WERI-Rb-1 (cell line): ENCODE measurements around the gene HCN4.

Experiments
- DNase-seq: peaks from one replicate; pipeline ENCODE4 v3.0.0-alpha.2; 2020
- H3K27ac ChIP-seq: fragments of 250-450 bp; sonication (Bioruptor Pico); 2 replicates; pipeline ENCODE4 v1.5.1; 2020; ENCODE audit warnings: mild to moderate bottlenecking, moderate library complexity
- H3K27me3 ChIP-seq: fragments of 250-450 bp; sonication (Bioruptor Pico); 2 replicates; pipeline ENCODE4 v1.5.1; 2021; ENCODE audit warnings: mild to moderate bottlenecking, low read depth, moderate library complexity; ENCODE audit not compliant: insufficient read depth, severe bottlenecking
- H3K36me3 ChIP-seq: fragments of 250-450 bp; sonication (Bioruptor Pico); 2 replicates; pipeline ENCODE4 v1.5.1; 2020; ENCODE audit warnings: mild to moderate bottlenecking, moderate library complexity
- H3K4me3 ChIP-seq: 2 replicates; pipeline ENCODE4 v1.5.1; 2011; ENCODE audit warnings: low read depth, mild to moderate bottlenecking, control low read depth, low read length
- H3K9me3 ChIP-seq: fragments of 250-450 bp; sonication (Bioruptor Pico); 2 replicates; pipeline ENCODE4 v1.5.1; 2021; ENCODE audit warnings: mild to moderate bottlenecking, moderate library complexity; ENCODE audit not compliant: severe bottlenecking
- CTCF ChIP-seq: IDR thresholded peaks from 2 replicates; pipeline ENCODE4 v1.5.1; 2011; ENCODE audit warnings: low read depth, mild to moderate bottlenecking, control low read depth, inconsistent platforms, low read length

Gene HCN4

GRCh38 chr15:73322665-73323373, 45.9 kb downstream of the HCN4 start:
- H3K36me3 ChIP-seq, result no peaks in the 10 kb centered on the region; the same call in 1 of the 2 replicates
- no peak overlapping the region for H3K27ac ChIP-seq
- no peak for DNase-seq
- H3K4me3 ChIP-seq, result no peak overlapping the region
- no peaks in the 10 kb centered on the region for H3K27me3 ChIP-seq
- no peaks in the 10 kb centered on the region for H3K9me3 ChIP-seq
- no peak for TF ChIP-seq CTCF

- Histone ChIP-seq H3K9me3 (no peaks in the 10 kb centered on the region), H3K27me3 (no peaks in the 10 kb centered on the region), H3K36me3 (no peaks in the 10 kb centered on the region; the same call in 1 of the 2 replicates), H3K4me3 (no peak overlapping the region), H3K27ac (no peak overlapping the region)
- DNase-seq, result no peak
- no peak for TF ChIP-seq CTCF
Observed at GRCh38 chr15:73321496-73322450, 47.0 kb downstream of the HCN4 start.

- TF ChIP-seq CTCF, result no peak
- Histone ChIP-seq H3K36me3 (no peaks in the 10 kb centered on the region; the same call in 1 of the 2 replicates), H3K4me3 (no peak overlapping the region), H3K27ac (no peak overlapping the region), H3K27me3 (no peaks in the 10 kb centered on the region), H3K9me3 (no peaks in the 10 kb centered on the region)
- no peak for DNase-seq
Observed at GRCh38 chr15:73320619-73321180, 48.1 kb downstream of the HCN4 start.

GRCh38 chr15:73319460-73320245, 49.1 kb downstream of the HCN4 start:
- Histone ChIP-seq H3K27me3 (no peaks in the 10 kb centered on the region), H3K4me3 (no peak overlapping the region), H3K9me3 (no peaks in the 10 kb centered on the region), H3K27ac (no peak overlapping the region), H3K36me3 (no peaks in the 10 kb centered on the region)
- DNase-seq, result no peak
- no peak for TF ChIP-seq CTCF
